ENCODE results near the gene OR5K4.

GRCh38 chr3:98395101-98395500 lies 41.4 kb downstream of the OR5K4 start:
- TF ChIP-seq CTCF (IDR thresholded peaks at IDR 0.05) (no peak), POLR2A (IDR thresholded peaks at IDR 0.05) (no peak)
